AG20443 (cell line): ENCODE data around the gene KIRREL3.
A peak's percentile ranks its signal among the peaks of the same experiment; 100 is the strongest.

Experiments
- DNase-seq: peaks from one replicate; pipeline ENCODE4 v3.0.0; 2012; ENCODE audit warnings: low spot score, mixed read lengths

The KIRREL3 gene

GRCh38 chr11:126483621-126484195 is 516.9 kb downstream of the KIRREL3 start:
- DNase-seq, result no peak

GRCh38 chr11:126482586-126483108 is 517.9 kb downstream of the KIRREL3 start:
- no peak for DNase-seq

- DNase-seq, result no peak
Observed at GRCh38 chr11:126481303-126481680, 519.3 kb downstream of the KIRREL3 start.

GRCh38 chr11:126480410-126481302 is 519.9 kb downstream of the KIRREL3 start:
- DNase-seq, result peak; percentile 94

- DNase-seq, result no peak
Observed at GRCh38 chr11:126480015-126480409, 520.6 kb downstream of the KIRREL3 start.

- DNase-seq, result no peak
Observed at GRCh38 chr11:126479178-126479930, 521.2 kb downstream of the KIRREL3 start.

- no peak for DNase-seq
Observed at GRCh38 chr11:126478466-126478865, 522.1 kb downstream of the KIRREL3 start.

GRCh38 chr11:126477535-126478305 is 522.9 kb downstream of the KIRREL3 start:
- DNase-seq, result no peak

- DNase-seq, result no peak
Observed at GRCh38 chr11:126476977-126477376, 523.6 kb downstream of the KIRREL3 start.

- DNase-seq, result no peak
Observed at GRCh38 chr11:126476266-126476924, 524.2 kb downstream of the KIRREL3 start.

GRCh38 chr11:126475014-126475991 is 525.3 kb downstream of the KIRREL3 start:
- DNase-seq, result no peak

- DNase-seq, result no peak
Observed at GRCh38 chr11:126474220-126474619, 526.4 kb downstream of the KIRREL3 start.

- DNase-seq, result no peak
Observed at GRCh38 chr11:126473269-126473668, 527.3 kb downstream of the KIRREL3 start.

- DNase-seq, result no peak
Observed at GRCh38 chr11:126469311-126469710, 531.3 kb downstream of the KIRREL3 start.

- DNase-seq, result no peak
Observed at GRCh38 chr11:126468102-126468521, 532.5 kb downstream of the KIRREL3 start.

- no peak for DNase-seq
Observed at GRCh38 chr11:126467471-126467870, 533.1 kb downstream of the KIRREL3 start.

GRCh38 chr11:126467046-126467370 is 533.6 kb downstream of the KIRREL3 start:
- DNase-seq, result no peak

- no peak for DNase-seq
Observed at GRCh38 chr11:126466236-126467045, 534.1 kb downstream of the KIRREL3 start.

GRCh38 chr11:126465573-126466188 is 534.9 kb downstream of the KIRREL3 start:
- no peak for DNase-seq
